ENCODE data around the gene SMG7. TPM values are rescaled to one million over a fixed set of nuclear protein-coding genes. Genes with fewer than 3 reads are reported as not detected.

Gene SMG7
- polyA plus RNA-seq, 1 donor from 2014 or later: 19.1 TPM

DNA sequence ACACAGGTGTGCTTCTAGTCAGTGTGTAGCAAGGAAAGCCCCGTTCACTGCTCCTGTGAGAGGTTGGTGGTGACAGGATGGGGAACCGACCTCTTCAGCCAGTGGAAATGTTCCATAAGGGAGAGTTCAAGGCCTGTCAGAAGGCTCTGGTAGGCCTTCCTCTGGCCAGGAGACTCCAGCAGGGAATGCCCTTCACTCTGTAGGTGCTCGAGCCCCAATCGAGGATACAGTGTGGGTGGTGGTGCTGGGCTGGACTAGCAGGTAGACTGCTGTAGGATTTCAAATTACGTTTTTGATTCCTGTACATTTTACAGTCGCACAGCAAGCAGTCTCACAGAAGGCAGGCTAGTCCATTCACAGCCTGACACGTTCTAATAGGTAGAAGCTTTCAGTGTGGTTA is 80.1 kb downstream of the SMG7 start:
- Histone ChIP-seq H3K27ac (ENCODE audit: low read length) (no peak overlapping the region), H3K4me2 (ENCODE audit: low read length) (no peak overlapping the region), H4K20me1 (ENCODE audit: insufficient read depth) (no peaks in the 10 kb centered on the region), H3K27me3 (ENCODE audit: insufficient read depth, low read depth, low read length) (no peaks in the 10 kb centered on the region), H3K36me3 (ENCODE audit: insufficient read depth, low read length) (peaks cover 25% of the 10 kb centered on the region), H3F3A (ENCODE audit: insufficient read depth, low read length, poor library complexity, severe bottlenecking) (no peaks in the 10 kb centered on the region), H3K79me2 (replicated peaks; ENCODE audit: insufficient read depth, low read length) (no peaks in the 10 kb centered on the region), H3K4me3 (ENCODE audit: low read length) (no peak overlapping the region), H3K9ac (ENCODE audit: low read length) (no peak overlapping the region), H3K9me3 (ENCODE audit: low read length) (no peaks in the 10 kb centered on the region), H2AFZ (ENCODE audit: low read depth, low read length) (no peak overlapping the region), H3K9me2 (ENCODE audit: insufficient read depth, low read length) (no peaks in the 10 kb centered on the region)
- TF ChIP-seq RAD21 (conservative IDR thresholded peaks at IDR 0.05): no peak
- no peak for TF ChIP-seq TAF1 (IDR thresholded peaks at IDR 0.05; ENCODE audit: low read depth)
- no peak for TF ChIP-seq SMC3 (conservative IDR thresholded peaks at IDR 0.05; ENCODE audit: poor library complexity)
- no peak for TF ChIP-seq POLR2AphosphoS5 (IDR thresholded peaks at IDR 0.05)
- no peak for TF ChIP-seq MXI1 (conservative IDR thresholded peaks at IDR 0.05; ENCODE audit: poor library complexity, severe bottlenecking)

DNA sequence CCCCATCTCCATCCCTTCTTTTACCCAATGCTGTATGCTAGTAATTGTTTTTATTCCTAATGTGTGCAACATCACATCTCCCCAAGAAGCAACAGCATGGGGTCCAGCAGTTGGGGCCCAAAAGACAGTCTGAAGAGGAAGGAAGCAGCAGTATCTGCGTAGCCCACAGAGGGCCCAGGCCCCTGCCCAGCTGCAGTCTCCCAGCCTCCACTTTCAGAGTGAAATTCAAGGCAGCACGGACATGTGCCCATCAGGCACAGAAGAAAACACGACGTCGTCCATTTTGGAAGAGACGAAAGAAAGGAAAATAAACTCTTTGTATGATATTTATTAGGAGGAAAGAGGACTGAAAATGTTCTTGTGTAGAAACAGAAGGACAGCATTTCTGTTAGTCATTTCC is 80.6 kb downstream of the SMG7 start:
- H3K4me3 ChIP-seq (ENCODE audit: low read length): no peak overlapping the region
- H3K36me3 ChIP-seq (ENCODE audit: insufficient read depth, low read length): peaks cover 25% of the 10 kb centered on the region
- H4K20me1 ChIP-seq (ENCODE audit: insufficient read depth): no peaks in the 10 kb centered on the region
- no peaks in the 10 kb centered on the region for H3F3A ChIP-seq (ENCODE audit: insufficient read depth, low read length, poor library complexity, severe bottlenecking)
- no peaks in the 10 kb centered on the region for H3K79me2 ChIP-seq (replicated peaks; ENCODE audit: insufficient read depth, low read length)
- TF ChIP-seq, protein P1, sequence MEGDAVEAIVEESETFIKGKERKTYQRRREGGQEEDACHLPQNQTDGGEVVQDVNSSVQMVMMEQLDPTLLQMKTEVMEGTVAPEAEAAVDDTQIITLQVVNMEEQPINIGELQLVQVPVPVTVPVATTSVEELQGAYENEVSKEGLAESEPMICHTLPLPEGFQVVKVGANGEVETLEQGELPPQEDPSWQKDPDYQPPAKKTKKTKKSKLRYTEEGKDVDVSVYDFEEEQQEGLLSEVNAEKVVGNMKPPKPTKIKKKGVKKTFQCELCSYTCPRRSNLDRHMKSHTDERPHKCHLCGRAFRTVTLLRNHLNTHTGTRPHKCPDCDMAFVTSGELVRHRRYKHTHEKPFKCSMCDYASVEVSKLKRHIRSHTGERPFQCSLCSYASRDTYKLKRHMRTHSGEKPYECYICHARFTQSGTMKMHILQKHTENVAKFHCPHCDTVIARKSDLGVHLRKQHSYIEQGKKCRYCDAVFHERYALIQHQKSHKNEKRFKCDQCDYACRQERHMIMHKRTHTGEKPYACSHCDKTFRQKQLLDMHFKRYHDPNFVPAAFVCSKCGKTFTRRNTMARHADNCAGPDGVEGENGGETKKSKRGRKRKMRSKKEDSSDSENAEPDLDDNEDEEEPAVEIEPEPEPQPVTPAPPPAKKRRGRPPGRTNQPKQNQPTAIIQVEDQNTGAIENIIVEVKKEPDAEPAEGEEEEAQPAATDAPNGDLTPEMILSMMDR (IDR thresholded peaks at IDR 0.05; ENCODE audit: poor library complexity, severe bottlenecking): no peak
- H2AFZ ChIP-seq (ENCODE audit: low read depth, low read length): no peak overlapping the region
- H3K9ac ChIP-seq (ENCODE audit: low read length): no peak overlapping the region
- no peaks in the 10 kb centered on the region for H3K27me3 ChIP-seq (ENCODE audit: insufficient read depth, low read depth, low read length)
- no peaks in the 10 kb centered on the region for H3K9me2 ChIP-seq (ENCODE audit: insufficient read depth, low read length)
- H3K9me3 ChIP-seq (ENCODE audit: low read length): no peaks in the 10 kb centered on the region
- no peak overlapping the region for H3K4me2 ChIP-seq (ENCODE audit: low read length)
- no peak overlapping the region for H3K27ac ChIP-seq (ENCODE audit: low read length)

DNA sequence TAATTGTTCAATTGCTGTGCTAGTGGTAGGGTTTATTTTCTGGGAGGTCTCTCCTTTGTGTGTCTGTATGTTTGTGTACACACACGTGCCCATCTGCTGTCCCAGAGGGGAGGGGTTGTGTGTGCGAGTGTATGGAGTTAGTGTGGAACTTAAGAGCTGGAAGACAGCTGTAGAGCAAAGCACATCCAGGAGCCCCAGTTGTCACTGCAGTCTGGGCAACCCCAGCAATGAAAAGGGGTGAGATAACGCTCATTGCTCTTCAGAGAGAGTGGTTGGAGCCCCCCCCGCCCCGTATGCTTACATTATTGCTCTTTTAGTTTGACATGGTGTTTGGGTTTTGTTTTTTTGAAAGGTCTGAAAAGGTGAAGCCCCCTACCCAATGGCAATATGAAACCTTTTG is 81.0 kb downstream of the SMG7 start:
- Histone ChIP-seq H3K27me3 (ENCODE audit: insufficient read depth, low read depth, low read length) (no peaks in the 10 kb centered on the region), H2AFZ (ENCODE audit: low read depth, low read length) (no peak overlapping the region), H3K9ac (ENCODE audit: low read length) (no peak overlapping the region), H4K20me1 (ENCODE audit: insufficient read depth) (no peaks in the 10 kb centered on the region), H3F3A (ENCODE audit: insufficient read depth, low read length, poor library complexity, severe bottlenecking) (no peaks in the 10 kb centered on the region), H3K4me3 (ENCODE audit: low read length) (no peak overlapping the region), H3K9me2 (ENCODE audit: insufficient read depth, low read length) (no peaks in the 10 kb centered on the region), H3K4me2 (ENCODE audit: low read length) (no peak overlapping the region), H3K9me3 (ENCODE audit: low read length) (no peaks in the 10 kb centered on the region), H3K79me2 (replicated peaks; ENCODE audit: insufficient read depth, low read length) (no peaks in the 10 kb centered on the region), H3K36me3 (ENCODE audit: insufficient read depth, low read length) (peaks cover 22% of the 10 kb centered on the region), H3K27ac (ENCODE audit: low read length) (no peak overlapping the region)
- TF ChIP-seq MXI1 (conservative IDR thresholded peaks at IDR 0.05; ENCODE audit: poor library complexity, severe bottlenecking) (no peak), RAD21 (conservative IDR thresholded peaks at IDR 0.05) (no peak), TAF1 (IDR thresholded peaks at IDR 0.05; ENCODE audit: low read depth) (no peak), EZH2 (IDR thresholded peaks at IDR 0.05; ENCODE audit: borderline replicate concordance, insufficient read depth, low read length, poor library complexity, severe bottlenecking) (no peak), SMC3 (conservative IDR thresholded peaks at IDR 0.05; ENCODE audit: poor library complexity) (no peak), EP300 (conservative IDR thresholded peaks at IDR 0.05; ENCODE audit: poor library complexity, severe bottlenecking) (no peak), POLR2AphosphoS5 (IDR thresholded peaks at IDR 0.05) (no peak)
- TF ChIP-seq, protein P1 (IDR thresholded peaks at IDR 0.05; ENCODE audit: poor library complexity, severe bottlenecking): no peak
- TF ChIP-seq, protein P2, sequence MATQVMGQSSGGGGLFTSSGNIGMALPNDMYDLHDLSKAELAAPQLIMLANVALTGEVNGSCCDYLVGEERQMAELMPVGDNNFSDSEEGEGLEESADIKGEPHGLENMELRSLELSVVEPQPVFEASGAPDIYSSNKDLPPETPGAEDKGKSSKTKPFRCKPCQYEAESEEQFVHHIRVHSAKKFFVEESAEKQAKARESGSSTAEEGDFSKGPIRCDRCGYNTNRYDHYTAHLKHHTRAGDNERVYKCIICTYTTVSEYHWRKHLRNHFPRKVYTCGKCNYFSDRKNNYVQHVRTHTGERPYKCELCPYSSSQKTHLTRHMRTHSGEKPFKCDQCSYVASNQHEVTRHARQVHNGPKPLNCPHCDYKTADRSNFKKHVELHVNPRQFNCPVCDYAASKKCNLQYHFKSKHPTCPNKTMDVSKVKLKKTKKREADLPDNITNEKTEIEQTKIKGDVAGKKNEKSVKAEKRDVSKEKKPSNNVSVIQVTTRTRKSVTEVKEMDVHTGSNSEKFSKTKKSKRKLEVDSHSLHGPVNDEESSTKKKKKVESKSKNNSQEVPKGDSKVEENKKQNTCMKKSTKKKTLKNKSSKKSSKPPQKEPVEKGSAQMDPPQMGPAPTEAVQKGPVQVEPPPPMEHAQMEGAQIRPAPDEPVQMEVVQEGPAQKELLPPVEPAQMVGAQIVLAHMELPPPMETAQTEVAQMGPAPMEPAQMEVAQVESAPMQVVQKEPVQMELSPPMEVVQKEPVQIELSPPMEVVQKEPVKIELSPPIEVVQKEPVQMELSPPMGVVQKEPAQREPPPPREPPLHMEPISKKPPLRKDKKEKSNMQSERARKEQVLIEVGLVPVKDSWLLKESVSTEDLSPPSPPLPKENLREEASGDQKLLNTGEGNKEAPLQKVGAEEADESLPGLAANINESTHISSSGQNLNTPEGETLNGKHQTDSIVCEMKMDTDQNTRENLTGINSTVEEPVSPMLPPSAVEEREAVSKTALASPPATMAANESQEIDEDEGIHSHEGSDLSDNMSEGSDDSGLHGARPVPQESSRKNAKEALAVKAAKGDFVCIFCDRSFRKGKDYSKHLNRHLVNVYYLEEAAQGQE (IDR thresholded peaks at IDR 0.05; ENCODE audit: borderline replicate concordance): no peak

Measured in neural cell (in vitro differentiated cells).